Measurements from ENCODE around the gene USP25.

The USP25 gene

DNA sequence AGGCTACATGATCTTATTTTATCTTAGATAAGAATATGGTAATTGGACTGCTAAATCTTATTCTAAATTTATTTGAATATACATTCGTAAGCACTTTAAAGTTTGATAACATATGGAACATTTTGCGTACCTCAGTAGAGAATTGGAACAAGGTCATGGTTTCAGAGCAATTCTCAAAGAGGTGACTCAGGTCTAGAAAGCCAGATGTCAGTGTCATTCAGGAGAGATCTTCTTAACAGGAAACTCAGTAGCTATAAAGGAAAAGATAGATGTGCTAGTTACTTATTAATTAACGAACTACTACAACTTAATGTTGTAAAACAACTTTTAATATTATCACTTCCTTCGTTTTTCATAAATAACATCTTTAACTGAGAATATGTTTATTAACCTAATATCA lies 142.5 kb downstream of the USP25 start:
- DNase-seq = no peak

GRCh38 chr21:15874615-15875014 lies 144.8 kb downstream of the USP25 start:
- DNase-seq = no peak

- DNase-seq = no peak
Measured at GRCh38 chr21:15875286-15875685, 145.5 kb downstream of the USP25 start.

DNA sequence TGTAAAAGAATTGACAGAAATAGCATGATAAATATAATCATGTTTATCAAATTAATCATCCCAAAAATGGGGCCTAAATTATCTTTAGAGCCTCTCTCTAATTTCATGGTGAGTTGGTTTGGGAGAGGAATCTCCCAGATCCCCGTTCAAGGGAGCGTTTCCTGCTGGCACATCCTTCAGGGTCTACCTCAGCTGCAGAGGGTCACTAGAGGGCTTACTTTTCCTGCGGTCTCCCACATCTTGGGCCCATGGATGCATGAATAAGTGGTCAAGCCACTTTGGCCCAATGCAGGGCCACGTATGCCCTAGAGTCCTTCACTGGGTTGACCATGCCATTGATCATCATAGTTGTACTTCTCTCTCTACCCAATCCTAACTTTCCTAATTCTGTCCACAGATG lies 164.1 kb downstream of the USP25 start:
- DNase-seq = no peak

- DNase-seq = no peak
Measured at GRCh38 chr21:15894596-15894995, 164.8 kb downstream of the USP25 start.

- no peak for DNase-seq
Measured at GRCh38 chr21:15895142-15896106, 165.6 kb downstream of the USP25 start.

DNA sequence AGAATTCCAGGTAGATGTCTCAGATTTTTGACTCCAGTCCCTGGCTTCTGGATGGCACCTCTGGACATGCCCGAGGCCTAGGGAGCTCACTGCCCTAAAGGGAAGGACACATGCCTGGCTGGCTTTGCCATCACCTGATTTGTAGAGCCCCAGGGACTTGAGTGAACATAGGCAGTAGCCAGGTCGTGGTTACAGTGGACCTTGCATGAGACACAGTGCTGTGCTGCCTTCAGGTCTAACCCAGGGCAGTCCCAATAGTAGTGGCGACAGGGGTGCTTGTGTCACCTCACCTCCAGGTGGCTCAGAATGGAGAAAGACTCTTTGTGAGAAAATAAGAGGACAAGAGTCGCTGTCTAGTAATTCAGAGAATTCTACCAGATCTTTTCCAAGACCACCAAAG lies 166.7 kb downstream of the USP25 start:
- DNase-seq = no peak

- no peak for DNase-seq
Measured at GRCh38 chr21:15904389-15904788, 174.6 kb downstream of the USP25 start.

- DNase-seq = no peak
Measured at GRCh38 chr21:15908187-15908586, 178.4 kb downstream of the USP25 start.

- DNase-seq = no peak
Measured at GRCh38 chr21:15928196-15928595, 198.4 kb downstream of the USP25 start.

DNA sequence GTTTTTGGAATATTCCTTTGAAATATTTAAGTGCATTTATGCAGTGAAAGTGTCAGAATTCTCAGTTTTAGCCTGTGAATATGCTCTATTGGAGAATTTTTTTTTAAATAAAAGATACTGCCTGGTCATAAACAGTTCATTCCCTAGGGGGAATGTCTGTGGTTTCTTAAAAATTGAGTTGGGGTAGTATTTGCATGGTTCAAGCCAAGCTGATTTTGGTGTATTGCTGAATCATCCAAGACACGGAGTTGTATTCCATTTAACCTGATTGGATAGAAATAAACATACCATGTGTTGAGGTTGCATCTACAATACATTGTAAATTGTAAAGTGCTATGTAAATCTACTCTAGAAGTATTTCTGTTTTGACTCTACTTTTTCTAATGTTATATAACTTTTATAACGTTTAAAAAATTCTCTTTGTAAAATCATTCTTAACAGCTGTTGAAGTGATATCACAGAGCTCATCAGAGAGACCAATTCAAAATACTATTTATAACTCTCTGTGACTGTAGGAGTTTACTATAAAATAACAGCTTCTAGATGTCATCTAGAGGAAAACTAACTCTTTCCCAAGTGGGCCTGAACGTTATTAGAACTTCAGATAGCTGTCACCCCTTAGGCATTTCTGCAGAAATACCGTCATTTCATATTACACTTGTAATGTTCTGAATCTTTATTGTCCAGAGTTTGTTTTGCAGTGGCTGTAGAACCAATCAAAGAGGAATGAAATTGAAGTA lies 199.1 kb downstream of the USP25 start:
- no peak for DNase-seq

GRCh38 chr21:15929536-15929935 lies 199.8 kb downstream of the USP25 start:
- DNase-seq = no peak
